ENCODE results near the gene MICU1. TPM values are rescaled to one million over a fixed set of nuclear protein-coding genes. Genes with fewer than 3 reads are reported as not detected.
A peak's percentile ranks its signal among the peaks of the same experiment; 100 is the strongest.

MICU1 gene
- polyA plus RNA-seq, 1 of the 3 experiments (the other 2 are of a cell fraction) = 24.6 TPM

GRCh38 chr10:72616716-72617115 lies 9.2 kb downstream of the MICU1 start:
- no peaks in the 10 kb centered on the region for H3K9me2 ChIP-seq
- peaks cover under 1 to 7% of the 10 kb centered on the region in 2 experiments; a peak in 3 of 4 replicates for H3K4me1 ChIP-seq (ENCODE audit: control insufficient read depth in 1 of 2, insufficient read depth in 2 of 2, low read depth in 1 of 2, low read length in 1 of 2)
- 100% methylated on average over 1 of the region's 1 CpG for WGBS (ENCODE audit: low lambda C conversion rate)
- DNase-seq = peak; percentile 46
- no peaks in the 10 kb centered on the region for H3F3A ChIP-seq (replicated peaks; ENCODE audit: insufficient read depth)
- no peak overlapping the region for H3K4me2 ChIP-seq
- peaks cover 0 to 13% of the 10 kb centered on the region in 2 experiments for H3K36me3 ChIP-seq (replicated peaks in 1 of 2; ENCODE audit: control insufficient read depth in 1 of 2, insufficient read depth in 2 of 2, low read length in 1 of 2)
- H3K9me3 ChIP-seq = no peaks in the 10 kb centered on the region
- CTCF ChIA-PET = interaction anchor here (1.1 kb wide), 1 partner anchor 9 kb away, joined by 3 read pairs; the partner anchor contains the start of gene MICU1
- no peaks in the 10 kb centered on the region for H3K27me3 ChIP-seq (ENCODE audit: insufficient read depth)
- H3K79me2 ChIP-seq (ENCODE audit: insufficient read depth) = peaks cover 54% of the 10 kb centered on the region
- no peak overlapping the region for H3K4me3 ChIP-seq (ENCODE audit: low read depth in 2 of 2, low read length in 1 of 2)
- no peaks in the 10 kb centered on the region for H4K20me1 ChIP-seq (ENCODE audit: insufficient read depth)
- H3K9ac ChIP-seq = no peak overlapping the region
- H2AFZ ChIP-seq (ENCODE audit: low read depth) = no peak overlapping the region
- peak overlapping the region in 1 of 2 experiments; percentile 83; a peak in 2 of 4 replicates for H3K27ac ChIP-seq (ENCODE audit: low read depth in 2 of 2, low read length in 1 of 2)
- POLR2A ChIA-PET = no interaction called here
- no peak for TF ChIP-seq JUND (IDR thresholded peaks at IDR 0.05)
- TF ChIP-seq TAF1 (IDR thresholded peaks at IDR 0.05; ENCODE audit: borderline replicate concordance, low read depth, low read length) = no peak
- TF ChIP-seq, protein P1, sequence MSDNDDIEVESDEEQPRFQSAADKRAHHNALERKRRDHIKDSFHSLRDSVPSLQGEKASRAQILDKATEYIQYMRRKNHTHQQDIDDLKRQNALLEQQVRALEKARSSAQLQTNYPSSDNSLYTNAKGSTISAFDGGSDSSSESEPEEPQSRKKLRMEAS (IDR thresholded peaks at IDR 0.05; ENCODE audit: low read depth) = no peak
- no peak for TF ChIP-seq RAD21 (IDR thresholded peaks at IDR 0.05; ENCODE audit: low read length)
- TF ChIP-seq GABPA (IDR thresholded peaks at IDR 0.05; ENCODE audit: low read depth) = no peak
- TF ChIP-seq, protein P2, sequence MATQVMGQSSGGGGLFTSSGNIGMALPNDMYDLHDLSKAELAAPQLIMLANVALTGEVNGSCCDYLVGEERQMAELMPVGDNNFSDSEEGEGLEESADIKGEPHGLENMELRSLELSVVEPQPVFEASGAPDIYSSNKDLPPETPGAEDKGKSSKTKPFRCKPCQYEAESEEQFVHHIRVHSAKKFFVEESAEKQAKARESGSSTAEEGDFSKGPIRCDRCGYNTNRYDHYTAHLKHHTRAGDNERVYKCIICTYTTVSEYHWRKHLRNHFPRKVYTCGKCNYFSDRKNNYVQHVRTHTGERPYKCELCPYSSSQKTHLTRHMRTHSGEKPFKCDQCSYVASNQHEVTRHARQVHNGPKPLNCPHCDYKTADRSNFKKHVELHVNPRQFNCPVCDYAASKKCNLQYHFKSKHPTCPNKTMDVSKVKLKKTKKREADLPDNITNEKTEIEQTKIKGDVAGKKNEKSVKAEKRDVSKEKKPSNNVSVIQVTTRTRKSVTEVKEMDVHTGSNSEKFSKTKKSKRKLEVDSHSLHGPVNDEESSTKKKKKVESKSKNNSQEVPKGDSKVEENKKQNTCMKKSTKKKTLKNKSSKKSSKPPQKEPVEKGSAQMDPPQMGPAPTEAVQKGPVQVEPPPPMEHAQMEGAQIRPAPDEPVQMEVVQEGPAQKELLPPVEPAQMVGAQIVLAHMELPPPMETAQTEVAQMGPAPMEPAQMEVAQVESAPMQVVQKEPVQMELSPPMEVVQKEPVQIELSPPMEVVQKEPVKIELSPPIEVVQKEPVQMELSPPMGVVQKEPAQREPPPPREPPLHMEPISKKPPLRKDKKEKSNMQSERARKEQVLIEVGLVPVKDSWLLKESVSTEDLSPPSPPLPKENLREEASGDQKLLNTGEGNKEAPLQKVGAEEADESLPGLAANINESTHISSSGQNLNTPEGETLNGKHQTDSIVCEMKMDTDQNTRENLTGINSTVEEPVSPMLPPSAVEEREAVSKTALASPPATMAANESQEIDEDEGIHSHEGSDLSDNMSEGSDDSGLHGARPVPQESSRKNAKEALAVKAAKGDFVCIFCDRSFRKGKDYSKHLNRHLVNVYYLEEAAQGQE (IDR thresholded peaks at IDR 0.05; ENCODE audit: low read depth, low read length) = no peak
- no peak for TF ChIP-seq YY1 (IDR thresholded peaks at IDR 0.05; ENCODE audit: low read depth)
- TF ChIP-seq, protein P3, sequence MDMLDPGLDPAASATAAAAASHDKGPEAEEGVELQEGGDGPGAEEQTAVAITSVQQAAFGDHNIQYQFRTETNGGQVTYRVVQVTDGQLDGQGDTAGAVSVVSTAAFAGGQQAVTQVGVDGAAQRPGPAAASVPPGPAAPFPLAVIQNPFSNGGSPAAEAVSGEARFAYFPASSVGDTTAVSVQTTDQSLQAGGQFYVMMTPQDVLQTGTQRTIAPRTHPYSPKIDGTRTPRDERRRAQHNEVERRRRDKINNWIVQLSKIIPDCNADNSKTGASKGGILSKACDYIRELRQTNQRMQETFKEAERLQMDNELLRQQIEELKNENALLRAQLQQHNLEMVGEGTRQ (IDR thresholded peaks at IDR 0.05; ENCODE audit: borderline replicate concordance, low read depth, low read length) = no peak
- peak; percentile 66; the same call in 1 of the 2 replicates for TF ChIP-seq RCOR1 (IDR thresholded peaks at IDR 0.05; ENCODE audit: low read length)
- TF ChIP-seq FOXM1 (IDR thresholded peaks at IDR 0.05; ENCODE audit: low read depth) = no peak
- no peak for TF ChIP-seq RXRA (IDR thresholded peaks at IDR 0.05; ENCODE audit: borderline replicate concordance, low read depth)
- TF ChIP-seq ELF1 (IDR thresholded peaks at IDR 0.05) = no peak
- TF ChIP-seq EZH2phosphoT487 (IDR thresholded peaks at IDR 0.05; ENCODE audit: borderline replicate concordance, low read depth) = no peak
- no peak for TF ChIP-seq POLR2AphosphoS5 (IDR thresholded peaks at IDR 0.05; ENCODE audit: low read depth, low read length)
- TF ChIP-seq SIN3A (IDR thresholded peaks at IDR 0.05; ENCODE audit: borderline replicate concordance, low read depth, low read length) = no peak
- no peak for TF ChIP-seq FOXJ3 (CRISPR knock-in tag; IDR thresholded peaks at IDR 0.05)
- no peak for TF ChIP-seq RFX5 (IDR thresholded peaks at IDR 0.05; ENCODE audit: low read length)
- no peak for TF ChIP-seq MEF2A (IDR thresholded peaks at IDR 0.05; ENCODE audit: borderline replicate concordance, low read depth)
- TF ChIP-seq ZBTB33 (IDR thresholded peaks at IDR 0.05; ENCODE audit: borderline replicate concordance, low read depth) = no peak
- no peak for TF ChIP-seq TCF12 (IDR thresholded peaks at IDR 0.05)
- TF ChIP-seq GATA2 (CRISPR knock-in tag; IDR thresholded peaks at IDR 0.05) = no peak
- no peak for TF ChIP-seq FOSL2 (IDR thresholded peaks at IDR 0.05; ENCODE audit: borderline replicate concordance, low read depth)
- peak in 1 of 2 experiments; percentile 70; a peak in 2 of 4 replicates for TF ChIP-seq EP300 (IDR thresholded peaks at IDR 0.05; ENCODE audit: borderline replicate concordance in 1 of 2, low read depth in 1 of 2, low read length in 1 of 2)
- TF ChIP-seq CHD2 (IDR thresholded peaks at IDR 0.05; ENCODE audit: low read length, partially characterized antibody) = peak; percentile 61
- no peak for TF ChIP-seq SMC3 (IDR thresholded peaks at IDR 0.05; ENCODE audit: low read depth, low read length)
- TF ChIP-seq TEAD4 (IDR thresholded peaks at IDR 0.05; ENCODE audit: borderline replicate concordance, insufficient read depth) = no peak
- TF ChIP-seq, protein P4, sequence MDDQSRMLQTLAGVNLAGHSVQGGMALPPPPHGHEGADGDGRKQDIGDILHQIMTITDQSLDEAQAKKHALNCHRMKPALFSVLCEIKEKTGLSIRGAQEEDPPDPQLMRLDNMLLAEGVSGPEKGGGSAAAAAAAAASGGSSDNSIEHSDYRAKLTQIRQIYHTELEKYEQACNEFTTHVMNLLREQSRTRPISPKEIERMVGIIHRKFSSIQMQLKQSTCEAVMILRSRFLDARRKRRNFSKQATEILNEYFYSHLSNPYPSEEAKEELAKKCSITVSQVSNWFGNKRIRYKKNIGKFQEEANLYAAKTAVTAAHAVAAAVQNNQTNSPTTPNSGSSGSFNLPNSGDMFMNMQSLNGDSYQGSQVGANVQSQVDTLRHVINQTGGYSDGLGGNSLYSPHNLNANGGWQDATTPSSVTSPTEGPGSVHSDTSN (IDR thresholded peaks at IDR 0.05) = no peak
